Activated T-helper 1 cell treated with anti-CD3 and anti-CD28 coated beads, Interleukin-12 subunit alpha, Interleukin-12 subunit beta, Interleukin-2, Interleukin-4 antibody, amounts not matched to agents 30 ng/mL and 10 ng/mL and 1 ng/mL, durations not matched to agents 14 hours and 24 hours and 36 hours (primary cell): ENCODE data around the gene EFNA2. TPM values are rescaled to one million over a fixed set of nuclear protein-coding genes. Genes with fewer than 3 reads are reported as not detected.

Source experiments
- DNase-seq: peaks from one replicate; pipeline ENCODE4 v3.0.0; 2021; ENCODE audit warnings: low spot score
- H3K27ac Mint-ChIP-seq: one replicate; pipeline ENCODE4 v1.8.0; 2021; ENCODE audit warnings: mild to moderate bottlenecking, mixed read lengths
- H3K27me3 Mint-ChIP-seq: one replicate; pipeline ENCODE4 v1.8.0; 2022; ENCODE audit warnings: mild to moderate bottlenecking, moderate library complexity, mixed read lengths; ENCODE audit not compliant: insufficient read depth
- H3K36me3 Mint-ChIP-seq: one replicate; pipeline ENCODE4 v1.8.0; 2021; ENCODE audit warnings: low read depth, mixed read lengths
- H3K4me1 Mint-ChIP-seq: one replicate; pipeline ENCODE4 v1.8.0; 2021; ENCODE audit warnings: low read depth, mixed read lengths
- H3K4me3 Mint-ChIP-seq: one replicate; pipeline ENCODE4 v1.8.0; 2021; ENCODE audit warnings: mild to moderate bottlenecking, moderate library complexity, mixed read lengths
- H3K9me3 Mint-ChIP-seq: one replicate; pipeline ENCODE4 v1.8.0; 2021; ENCODE audit warnings: mixed read lengths
- intact Hi-C: fragments of 100-400 bp; cut with micrococcal nuclease; formaldehyde crosslinking; loops from one replicate; pipeline ENCODE4 v1.15.1; 2024
- total RNA-seq: library from RNA; stranded (reverse); gene quantifications from 2 replicates; pipeline ENCODE4 v1.2.3, GENCODE V29; 2022

Gene EFNA2
- total RNA-seq, 1 donor from 2014 or later: not detected

DNA sequence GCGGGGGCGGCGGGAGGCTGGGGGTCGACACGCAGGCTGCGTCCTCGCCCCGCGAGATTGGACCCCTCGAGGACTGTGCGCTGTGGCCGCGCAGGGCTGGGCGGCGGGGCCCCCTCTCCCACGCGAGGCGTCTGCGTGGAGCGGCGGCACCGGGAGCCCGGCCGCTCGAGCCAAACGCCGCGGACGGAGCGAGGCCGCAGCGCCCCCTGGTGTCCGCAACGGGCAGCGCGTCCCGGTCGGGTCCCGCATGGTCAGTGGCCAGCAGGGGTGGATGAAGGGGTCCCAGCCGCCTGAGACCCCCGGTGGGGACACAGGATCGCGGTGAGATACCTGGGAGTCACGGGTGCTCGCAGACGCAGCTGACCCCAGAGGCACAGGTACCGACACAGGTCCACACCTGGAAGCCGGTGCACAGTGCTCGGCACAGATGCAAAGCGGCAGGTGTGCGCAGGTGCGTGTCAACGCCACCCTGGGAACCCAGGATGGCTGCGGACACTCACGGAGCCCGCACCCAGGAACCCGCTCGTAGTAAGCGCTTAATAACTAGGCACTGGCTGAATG, 18.7 kb upstream of the EFNA2 start:
- peaks cover 42% of the 10 kb centered on the region for H3K4me1 Mint-ChIP-seq
- DNase-seq: peak; percentile 72
- peak overlapping the region; percentile 72 for H3K27ac Mint-ChIP-seq
- no peaks in the 10 kb centered on the region for H3K9me3 Mint-ChIP-seq
- no peaks in the 10 kb centered on the region for H3K27me3 Mint-ChIP-seq
- peaks cover 25% of the 10 kb centered on the region for H3K36me3 Mint-ChIP-seq
- peak overlapping the region; percentile 53 for H3K4me3 Mint-ChIP-seq
- intact Hi-C loops: loop anchor here (1.0 kb wide), 1 partner anchor 23 kb away; no protein-coding TSS in a partner anchor

DNA sequence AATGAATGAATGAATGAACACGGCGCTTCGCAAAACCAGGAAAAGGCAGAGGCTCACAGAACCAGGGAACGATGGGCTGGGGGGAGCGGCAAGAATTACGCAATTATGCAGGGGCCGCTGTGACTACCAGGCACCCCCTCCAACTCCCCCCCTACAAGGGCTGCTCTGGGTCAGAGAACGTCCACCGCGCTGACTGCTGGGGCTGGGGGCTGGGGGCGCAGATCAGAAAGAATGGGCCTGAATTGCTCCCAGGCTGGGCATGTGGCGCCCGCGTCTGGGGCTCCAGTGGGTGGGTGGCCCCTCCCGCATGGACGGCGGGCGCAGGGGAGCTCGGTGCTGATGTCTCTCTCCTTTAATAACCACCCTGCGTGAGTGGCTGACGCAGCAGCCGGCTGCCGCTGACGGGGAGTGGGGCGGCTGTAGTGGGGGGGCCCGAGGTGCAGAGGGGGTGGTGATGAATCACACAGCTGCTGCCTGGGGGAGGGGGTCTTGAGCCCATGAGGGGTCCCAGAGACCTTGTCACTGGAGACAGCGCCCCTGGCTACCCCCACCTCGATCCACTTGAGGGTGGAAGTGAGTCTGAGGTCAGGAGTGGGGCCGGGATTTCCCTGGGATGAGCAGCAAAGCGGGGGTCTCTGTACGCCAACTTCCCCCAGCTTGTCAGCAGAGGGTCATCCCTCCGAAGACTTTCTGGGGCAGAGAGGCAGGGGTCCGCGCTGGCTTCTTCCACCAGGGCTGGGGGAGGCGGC, 18.0 kb upstream of the EFNA2 start:
- DNase-seq: no peak
- H3K4me3 Mint-ChIP-seq: peak overlapping the region; percentile 53
- intact Hi-C loops: no loop called here
- peak overlapping the region; percentile 72 for H3K27ac Mint-ChIP-seq
- H3K9me3 Mint-ChIP-seq: no peaks in the 10 kb centered on the region
- no peaks in the 10 kb centered on the region for H3K27me3 Mint-ChIP-seq
- H3K4me1 Mint-ChIP-seq: peaks cover 45% of the 10 kb centered on the region
- H3K36me3 Mint-ChIP-seq: peaks cover 30% of the 10 kb centered on the region

- H3K4me3 Mint-ChIP-seq: peak overlapping the region; percentile 79
- no peak for DNase-seq
- H3K27me3 Mint-ChIP-seq: no peaks in the 10 kb centered on the region
- peaks cover 43% of the 10 kb centered on the region for H3K4me1 Mint-ChIP-seq
- intact Hi-C loops: loop anchor here (1.0 kb wide), 3 partner anchors 7 to 222 kb away; partner anchors contain the start of gene PCSK4
- H3K36me3 Mint-ChIP-seq: peaks cover 33% of the 10 kb centered on the region
- peak overlapping the region; percentile 73 for H3K27ac Mint-ChIP-seq
- no peaks in the 10 kb centered on the region for H3K9me3 Mint-ChIP-seq
Measured at GRCh38 chr19:1268226-1269064, 17.2 kb upstream of the EFNA2 start.

DNA sequence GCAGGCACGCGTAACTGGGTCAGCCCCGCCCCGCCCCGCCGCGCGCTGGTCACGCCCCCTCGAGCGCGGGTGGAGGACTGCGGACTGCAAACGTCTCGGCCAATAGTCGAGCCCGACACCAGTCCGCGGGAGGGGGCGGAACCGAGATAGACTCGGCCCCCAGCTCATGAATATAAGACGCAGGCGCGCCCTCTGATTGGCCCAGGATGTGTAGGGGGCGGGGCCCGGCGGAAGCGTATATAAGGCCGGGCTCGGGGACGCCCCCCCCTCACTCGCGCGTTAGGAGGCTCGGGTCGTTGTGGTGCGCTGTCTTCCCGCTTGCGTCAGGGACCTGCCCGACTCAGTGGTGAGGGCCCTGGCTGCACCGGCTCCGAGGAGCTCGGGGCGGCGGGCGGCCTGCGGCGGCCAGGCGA, 16.6 kb upstream of the EFNA2 start, which contains the start of gene CIRBP:
Gene CIRBP, plus strand, starts transcription at position 268 of the 413 bp plus-strand sequence. CDS start 1,602 bp downstream, outside the sequence.
- H3K36me3 Mint-ChIP-seq: peaks cover 39% of the 10 kb centered on the region

DNA sequence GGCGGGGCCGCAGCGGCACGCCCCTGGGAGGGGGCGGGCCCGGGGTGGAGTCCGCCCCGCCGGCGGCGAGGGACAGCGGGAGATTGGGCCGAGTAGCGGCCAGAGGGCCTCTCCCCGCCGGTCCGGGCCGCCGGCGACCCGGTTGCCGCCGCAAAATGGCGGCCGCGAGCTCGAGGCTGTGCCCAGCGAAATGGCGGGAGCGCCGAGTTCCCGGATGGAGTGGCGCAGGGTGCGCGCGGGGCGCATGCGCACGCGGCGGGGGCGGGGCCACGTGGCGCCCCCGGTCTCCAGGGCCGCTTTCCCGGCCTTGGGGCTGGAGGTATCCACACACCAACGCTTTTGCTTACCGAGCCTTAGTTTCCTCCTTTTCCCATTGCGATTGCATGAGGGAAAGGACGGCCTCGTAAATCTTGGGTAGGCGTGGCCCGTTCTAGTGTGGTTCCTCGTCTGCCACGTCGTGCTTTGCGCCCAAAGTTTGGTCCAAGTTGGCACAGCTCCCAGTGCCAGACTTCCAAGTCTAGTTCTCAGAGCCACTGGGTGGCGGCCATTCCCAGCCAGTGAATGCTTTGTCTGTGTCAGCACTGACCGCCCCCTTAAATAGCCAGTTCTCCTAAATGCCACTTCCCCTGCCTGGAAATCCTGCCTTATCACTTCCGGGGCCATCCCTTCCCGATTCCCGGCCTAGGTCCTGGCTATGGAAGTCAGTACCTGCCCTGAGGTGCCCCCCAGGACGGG, 16.0 kb upstream of the EFNA2 start:
- Mint-ChIP-seq H3K4me1 (peaks cover 43% of the 10 kb centered on the region), H3K27me3 (no peaks in the 10 kb centered on the region)

More for the DNA sequence above, 16.6 kb upstream of the EFNA2 start, which contains the start of gene CIRBP:
- H3K27me3 Mint-ChIP-seq: no peaks in the 10 kb centered on the region
- peak within 1 kb of the TSS; percentile 91 for H3K27ac Mint-ChIP-seq
- H3K4me3 Mint-ChIP-seq: peak within 1 kb of the TSS; percentile 91
- H3K4me1 Mint-ChIP-seq: peaks cover 43% of the 10 kb centered on the region
- intact Hi-C loops: loop anchor here (1.0 kb wide), 3 partner anchors 8 to 221 kb away; partner anchors contain the start of gene PCSK4
- no peaks in the 10 kb centered on the region for H3K9me3 Mint-ChIP-seq
- DNase-seq: peak; percentile 99

DNA sequence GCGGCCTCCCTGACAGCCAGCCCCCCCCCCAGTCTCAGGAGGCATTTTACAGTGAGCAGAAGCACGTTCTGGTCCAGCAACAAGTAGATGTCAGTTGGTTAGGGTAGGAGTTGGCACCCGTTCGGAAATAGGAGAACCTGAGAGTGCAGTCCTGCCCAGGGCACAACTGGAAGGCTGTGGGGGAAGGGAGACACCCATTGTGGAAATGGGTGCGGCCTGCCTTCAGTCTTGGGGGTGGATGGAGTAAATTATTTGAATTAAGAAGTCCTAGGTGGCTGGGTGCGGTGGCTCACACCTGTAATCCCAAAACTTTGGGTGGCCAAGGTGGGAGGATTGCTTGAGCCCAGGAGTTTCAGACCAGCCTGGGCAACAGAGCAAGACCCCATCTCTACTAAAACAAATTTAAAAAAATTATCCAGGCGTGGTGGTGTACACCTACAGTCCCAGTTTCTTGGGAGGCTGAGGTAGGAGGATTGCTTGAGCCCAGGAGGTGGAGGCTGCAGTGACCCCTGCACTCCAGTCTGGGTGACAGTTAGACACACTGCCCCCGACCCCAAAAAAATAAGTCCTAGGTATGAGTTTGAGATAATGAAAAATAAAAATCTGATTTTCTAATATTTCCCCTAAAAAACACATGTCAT, 15.3 kb upstream of the EFNA2 start:
- H3K27ac Mint-ChIP-seq: peak overlapping the region; percentile 91
- DNase-seq: no peak
- intact Hi-C loops: no loop called here
- H3K4me3 Mint-ChIP-seq: peak overlapping the region; percentile 91
- no peaks in the 10 kb centered on the region for H3K27me3 Mint-ChIP-seq
- H3K9me3 Mint-ChIP-seq: no peaks in the 10 kb centered on the region
- peaks cover 42% of the 10 kb centered on the region for H3K36me3 Mint-ChIP-seq
- H3K4me1 Mint-ChIP-seq: peaks cover 43% of the 10 kb centered on the region

More for the DNA sequence above, 16.0 kb upstream of the EFNA2 start:
- Mint-ChIP-seq H3K4me3 (peak overlapping the region; percentile 91), H3K9me3 (no peaks in the 10 kb centered on the region), H3K36me3 (peaks cover 42% of the 10 kb centered on the region), H3K27ac (peak overlapping the region; percentile 91)
- intact Hi-C loops: loop anchor here (1.0 kb wide), 3 partner anchors 8 to 221 kb away; partner anchors contain the start of gene PCSK4
- peak; percentile 84 for DNase-seq

DNA sequence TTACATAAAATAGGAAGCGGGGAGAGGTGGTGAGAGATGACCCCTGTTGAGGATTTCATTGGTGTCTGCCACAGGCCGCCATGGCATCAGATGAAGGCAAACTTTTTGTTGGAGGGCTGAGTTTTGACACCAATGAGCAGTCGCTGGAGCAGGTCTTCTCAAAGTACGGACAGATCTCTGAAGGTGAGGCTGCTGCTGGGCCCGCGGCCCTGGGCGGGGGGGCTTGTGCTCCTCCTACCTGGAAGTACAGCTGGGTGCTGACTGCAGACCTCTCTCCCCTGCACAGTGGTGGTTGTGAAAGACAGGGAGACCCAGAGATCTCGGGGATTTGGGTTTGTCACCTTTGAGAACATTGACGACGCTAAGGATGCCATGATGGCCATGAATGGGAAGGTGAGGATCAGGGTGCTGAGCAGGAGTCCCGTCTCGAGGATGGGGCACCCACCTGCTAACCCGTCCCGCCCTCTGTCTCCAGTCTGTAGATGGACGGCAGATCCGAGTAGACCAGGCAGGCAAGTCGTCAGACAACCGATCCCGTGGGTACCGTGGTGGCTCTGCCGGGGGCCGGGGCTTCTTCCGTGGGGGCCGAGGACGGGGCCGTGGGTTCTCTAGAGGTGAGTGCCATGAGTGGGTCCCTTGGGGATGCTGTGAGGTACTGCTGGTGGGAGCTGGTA, 14.7 kb upstream of the EFNA2 start:
- Mint-ChIP-seq H3K27me3 (no peaks in the 10 kb centered on the region), H3K36me3 (peaks cover 42% of the 10 kb centered on the region), H3K4me1 (peaks cover 43% of the 10 kb centered on the region), H3K9me3 (no peaks in the 10 kb centered on the region), H3K4me3 (peak overlapping the region; percentile 91), H3K27ac (peak overlapping the region; percentile 91)
- DNase-seq: no peak
- intact Hi-C loops: no loop called here

GRCh38 chr19:1271528-1272422, 13.9 kb upstream of the EFNA2 start:
- Mint-ChIP-seq H3K9me3 (no peaks in the 10 kb centered on the region), H3K27ac (peak overlapping the region; percentile 91), H3K4me1 (peaks cover 46% of the 10 kb centered on the region), H3K27me3 (no peaks in the 10 kb centered on the region), H3K4me3 (peak overlapping the region; percentile 91), H3K36me3 (peaks cover 46% of the 10 kb centered on the region)
- DNase-seq: no peak
- intact Hi-C loops: no loop called here

DNA sequence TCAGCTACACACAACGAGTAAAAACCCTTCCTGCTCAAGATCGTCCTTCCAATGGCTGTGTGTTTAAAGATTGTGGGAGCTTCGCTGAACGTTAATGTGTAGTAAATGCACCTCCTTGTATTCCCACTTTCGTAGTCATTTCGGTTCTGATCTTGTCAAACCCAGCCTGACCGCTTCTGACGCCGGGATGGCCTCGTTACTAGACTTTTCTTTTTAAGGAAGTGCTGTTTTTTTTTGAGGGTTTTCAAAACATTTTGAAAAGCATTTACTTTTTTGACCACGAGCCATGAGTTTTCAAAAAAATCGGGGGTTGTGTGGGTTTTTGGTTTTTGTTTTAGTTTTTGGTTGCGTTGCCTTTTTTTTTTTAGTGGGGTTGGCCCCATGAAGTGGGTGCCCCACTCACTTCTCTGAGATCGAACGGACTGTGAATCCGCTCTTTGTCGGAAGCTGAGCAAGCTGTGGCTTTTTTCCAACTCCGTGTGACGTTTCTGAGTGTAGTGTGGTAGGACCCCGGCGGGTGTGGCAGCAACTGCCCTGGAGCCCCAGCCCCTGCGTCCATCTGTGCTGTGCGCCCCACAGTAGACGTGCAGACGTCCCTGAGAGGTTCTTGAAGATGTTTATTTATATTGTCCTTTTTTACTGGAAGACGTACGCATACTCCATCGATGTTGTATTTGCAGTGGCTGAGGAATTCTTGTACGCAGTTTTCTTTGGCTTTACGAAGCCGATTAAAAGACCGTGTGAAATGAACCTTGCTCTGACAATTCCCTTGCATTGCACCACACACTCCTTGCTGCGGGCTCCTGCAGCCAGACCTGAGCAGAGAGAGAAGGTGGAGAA, 13.0 kb upstream of the EFNA2 start:
- no peaks in the 10 kb centered on the region for H3K9me3 Mint-ChIP-seq
- peaks cover 49% of the 10 kb centered on the region for H3K36me3 Mint-ChIP-seq
- H3K27me3 Mint-ChIP-seq: no peaks in the 10 kb centered on the region
- no peak for DNase-seq
- peak overlapping the region; percentile 67 for H3K4me3 Mint-ChIP-seq
- H3K4me1 Mint-ChIP-seq: peaks cover 44% of the 10 kb centered on the region
- intact Hi-C loops: no loop called here
- H3K27ac Mint-ChIP-seq: peak overlapping the region; percentile 55
